ENCODE data around the gene PLPPR4.

DNA sequence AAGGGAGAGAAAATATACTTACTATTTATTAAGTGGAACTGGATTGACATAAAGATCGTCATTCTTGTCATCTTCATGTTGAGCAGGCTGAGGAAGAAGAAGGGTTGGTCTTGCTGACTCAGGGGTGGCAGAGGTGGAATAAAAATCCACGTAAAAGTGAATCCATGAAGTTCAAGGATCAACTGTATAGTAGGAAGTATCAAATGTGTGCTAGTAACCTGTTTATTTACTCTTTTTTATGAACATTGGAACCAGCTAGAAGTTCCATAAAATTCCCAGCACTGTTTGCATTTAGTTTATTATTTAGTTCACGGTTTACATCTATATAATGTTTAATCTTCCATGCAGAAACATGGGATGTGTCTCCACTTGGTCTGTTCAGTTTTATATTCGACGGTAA is 70.7 kb downstream of the PLPPR4 start:
- TF ChIP-seq, protein P1, sequence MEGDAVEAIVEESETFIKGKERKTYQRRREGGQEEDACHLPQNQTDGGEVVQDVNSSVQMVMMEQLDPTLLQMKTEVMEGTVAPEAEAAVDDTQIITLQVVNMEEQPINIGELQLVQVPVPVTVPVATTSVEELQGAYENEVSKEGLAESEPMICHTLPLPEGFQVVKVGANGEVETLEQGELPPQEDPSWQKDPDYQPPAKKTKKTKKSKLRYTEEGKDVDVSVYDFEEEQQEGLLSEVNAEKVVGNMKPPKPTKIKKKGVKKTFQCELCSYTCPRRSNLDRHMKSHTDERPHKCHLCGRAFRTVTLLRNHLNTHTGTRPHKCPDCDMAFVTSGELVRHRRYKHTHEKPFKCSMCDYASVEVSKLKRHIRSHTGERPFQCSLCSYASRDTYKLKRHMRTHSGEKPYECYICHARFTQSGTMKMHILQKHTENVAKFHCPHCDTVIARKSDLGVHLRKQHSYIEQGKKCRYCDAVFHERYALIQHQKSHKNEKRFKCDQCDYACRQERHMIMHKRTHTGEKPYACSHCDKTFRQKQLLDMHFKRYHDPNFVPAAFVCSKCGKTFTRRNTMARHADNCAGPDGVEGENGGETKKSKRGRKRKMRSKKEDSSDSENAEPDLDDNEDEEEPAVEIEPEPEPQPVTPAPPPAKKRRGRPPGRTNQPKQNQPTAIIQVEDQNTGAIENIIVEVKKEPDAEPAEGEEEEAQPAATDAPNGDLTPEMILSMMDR (conservative IDR thresholded peaks at IDR 0.05; ENCODE audit: low read depth, low read length), result no peak
- TF ChIP-seq SMC3 (IDR thresholded peaks at IDR 0.05; ENCODE audit: low read depth, low read length) (no peak), MAFK (IDR thresholded peaks at IDR 0.05; ENCODE audit: low read depth, low read length) (no peak), MAZ (IDR thresholded peaks at IDR 0.05; ENCODE audit: borderline replicate concordance, low read depth, low read length) (no peak), RAD21 (IDR thresholded peaks at IDR 0.05; ENCODE audit: low read length) (no peak), RFX5 (IDR thresholded peaks at IDR 0.05; ENCODE audit: low read depth, low read length) (no peak), POLR2A (IDR thresholded peaks at IDR 0.05; ENCODE audit: low read depth, low read length) (no peak), RCOR1 (IDR thresholded peaks at IDR 0.05; ENCODE audit: insufficient replicate concordance, low read length) (no peak), MXI1 (IDR thresholded peaks at IDR 0.05; ENCODE audit: borderline replicate concordance, low read depth, low read length) (no peak)

Measured in IMR-90 (cell line).